ENCODE data around the gene ADGRL1. TPM values are rescaled to one million over a fixed set of nuclear protein-coding genes. Genes with fewer than 3 reads are reported as not detected.

ADGRL1 gene
- total and polyA plus RNA-seq, 2 donors (not counting 3 experiments of a cell fraction or from before 2014, with no cell fraction given) = 7.3 to 8.3 TPM

DNA sequence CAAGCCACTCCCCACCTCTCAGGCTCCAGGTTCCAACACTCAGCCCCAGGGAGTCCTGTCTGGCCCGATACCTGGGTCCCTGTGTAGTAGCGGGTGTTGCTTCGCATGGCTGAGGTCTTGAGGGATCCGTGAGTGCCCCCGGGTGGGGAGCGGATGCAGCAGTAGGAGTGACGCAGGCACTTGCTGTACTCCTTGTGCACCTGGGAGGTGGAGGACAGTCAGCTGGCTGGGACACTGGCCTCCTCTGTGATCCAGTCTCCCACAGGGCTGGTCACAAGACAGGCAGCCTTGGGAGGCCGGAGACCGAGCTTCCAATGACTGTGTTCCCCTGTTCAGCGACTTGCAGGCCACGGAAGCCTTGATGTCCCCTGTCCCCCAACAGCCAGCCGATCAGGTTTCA, 53.3 kb downstream of the ADGRL1 start:
- Histone ChIP-seq H4K20me1 (replicated peaks; ENCODE audit: control insufficient read depth, extremely low read depth, insufficient read depth, low read length) (no peaks in the 10 kb centered on the region), H3K4me3 (replicated peaks in 1 of 3; ENCODE audit: insufficient read depth in 1 of 3, low read depth in 1 of 3, low read length in 3 of 3) (no peak overlapping the region), H3K9me3 (replicated peaks; ENCODE audit: control insufficient read depth, insufficient read depth, low read length) (no peaks in the 10 kb centered on the region), H3K79me2 (ENCODE audit: control insufficient read depth, insufficient read depth, low read length) (no peaks in the 10 kb centered on the region), H3K4me1 (ENCODE audit: control insufficient read depth, extremely low read depth, insufficient read depth, low read length) (peaks cover 24% of the 10 kb centered on the region), H2AFZ (ENCODE audit: low read depth, low read length) (no peak overlapping the region), H3K9ac (replicated peaks; ENCODE audit: extremely low read depth, insufficient read depth, low read length) (no peak overlapping the region), H3K27ac (ENCODE audit: insufficient read depth, low read depth, low read length) (no peak overlapping the region), H3K36me3 (ENCODE audit: control insufficient read depth in 2 of 2, extremely low read depth in 1 of 2, insufficient read depth in 2 of 2, low read length in 2 of 2) (peaks cover 2 to 16% of the 10 kb centered on the region in 2 experiments), H3K27me3 (ENCODE audit: control insufficient read depth in 2 of 2, insufficient read depth in 2 of 2, low read length in 2 of 2) (no peaks in the 10 kb centered on the region), H3K4me2 (ENCODE audit: insufficient read depth, low read length) (no peak overlapping the region), H3K9me1 (replicated peaks; ENCODE audit: control insufficient read depth, extremely low read depth, insufficient read depth, low read length) (no peaks in the 10 kb centered on the region)
- dilution Hi-C loops (cut with MboI; ENCODE audit: extremely low pct_ligation_motif_present, low sequenced_read_pairs) = no loop called here
- ChIA-PET POLR2A (no interaction called here), CTCF (interaction anchor here (1.7 to 2.0 kb wide), 2 partner anchors 16 to 196 kb away, joined by 5 to 7 read pairs; partner anchors contain the start of gene ASF1B)
- no peak for DNase-seq (ENCODE audit: low read depth, low spot score)
- TF ChIP-seq MAX (IDR thresholded peaks at IDR 0.05; ENCODE audit: insufficient read depth, insufficient read length) (no peak), EZH2 (IDR thresholded peaks at IDR 0.05; ENCODE audit: borderline replicate concordance, low read depth, low read length, severe bottlenecking) (no peak), MYC (IDR thresholded peaks at IDR 0.05; ENCODE audit: low read depth, low read length) (no peak), FOS (IDR thresholded peaks at IDR 0.05; ENCODE audit: borderline replicate concordance, insufficient read depth, low read length) (no peak), POLR2AphosphoS5 (IDR thresholded peaks at IDR 0.05; ENCODE audit: insufficient read depth, low read depth, low read length) (no peak), JUN (IDR thresholded peaks at IDR 0.05; ENCODE audit: borderline replicate concordance, insufficient read depth, insufficient read length, low read depth) (no peak), POLR2A (IDR thresholded peaks at IDR 0.05; ENCODE audit: low read depth, low read length) (no peak), GATA2 (IDR thresholded peaks at IDR 0.05; ENCODE audit: insufficient read depth, insufficient read length, low read depth, low read length) (no peak)
- TF ChIP-seq, protein P1, sequence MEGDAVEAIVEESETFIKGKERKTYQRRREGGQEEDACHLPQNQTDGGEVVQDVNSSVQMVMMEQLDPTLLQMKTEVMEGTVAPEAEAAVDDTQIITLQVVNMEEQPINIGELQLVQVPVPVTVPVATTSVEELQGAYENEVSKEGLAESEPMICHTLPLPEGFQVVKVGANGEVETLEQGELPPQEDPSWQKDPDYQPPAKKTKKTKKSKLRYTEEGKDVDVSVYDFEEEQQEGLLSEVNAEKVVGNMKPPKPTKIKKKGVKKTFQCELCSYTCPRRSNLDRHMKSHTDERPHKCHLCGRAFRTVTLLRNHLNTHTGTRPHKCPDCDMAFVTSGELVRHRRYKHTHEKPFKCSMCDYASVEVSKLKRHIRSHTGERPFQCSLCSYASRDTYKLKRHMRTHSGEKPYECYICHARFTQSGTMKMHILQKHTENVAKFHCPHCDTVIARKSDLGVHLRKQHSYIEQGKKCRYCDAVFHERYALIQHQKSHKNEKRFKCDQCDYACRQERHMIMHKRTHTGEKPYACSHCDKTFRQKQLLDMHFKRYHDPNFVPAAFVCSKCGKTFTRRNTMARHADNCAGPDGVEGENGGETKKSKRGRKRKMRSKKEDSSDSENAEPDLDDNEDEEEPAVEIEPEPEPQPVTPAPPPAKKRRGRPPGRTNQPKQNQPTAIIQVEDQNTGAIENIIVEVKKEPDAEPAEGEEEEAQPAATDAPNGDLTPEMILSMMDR (IDR thresholded peaks at IDR 0.05; ENCODE audit: extremely low read depth in 1 of 2, insufficient read depth in 1 of 2, low read depth in 1 of 2, low read length in 2 of 2) = no peak
- intact Hi-C loops (cut with micrococcal nuclease) = no loop called here
- no TSS peak for BruUV-seq (replicated peaks)
- no peak for FAIRE-seq
